K562 (cell line): ENCODE measurements around the gene TFB2M. TPM values are rescaled to one million over a fixed set of nuclear protein-coding genes. Genes with fewer than 3 reads are reported as not detected.

Source experiments
- ARNT ChIP-seq, 2 experiments: fragments of 450-650 bp; IDR thresholded peaks; 2 replicates each; pipeline ENCODE4 v1.6.1; 2016; ENCODE audit warnings: mild to moderate bottlenecking in 1 of 2
- ATF1 ChIP-seq, 2 experiments: fragments of 450-650 bp in 1 of 2; IDR thresholded peaks; 2 replicates each; pipeline ENCODE4 v1.6.1; 2016; ENCODE audit warnings: missing compliant biosample characterization in 1 of 2, missing genetic modification characterization in 1 of 2
- CTBP1 ChIP-seq: fragments of 450-650 bp; IDR thresholded peaks from 2 replicates; pipeline ENCODE4 v1.6.1; 2016; ENCODE audit warnings: borderline replicate concordance
- ETV6 ChIP-seq, 3 experiments: fragments of 150-350 bp in 1 of 3; sonication (generic) in 1 of 3; formaldehyde crosslinking in 1 of 3; IDR thresholded peaks; 2 replicates each; pipeline versions ENCODE4 v1.6.1 to v1.8.0; 2014 to 2022; ENCODE audit warnings: borderline replicate concordance in 2 of 3, low read depth in 2 of 3, antibody characterized with exemption in 1 of 3, low read length in 1 of 3, mild to moderate bottlenecking in 1 of 3, missing genetic modification reagents in 1 of 3
- GABPA ChIP-seq: fragments of 200-800 bp; sonication (Bioruptor generic); conservative IDR thresholded peaks from 2 replicates; pipeline ENCODE4 v1.6.1; 2016; ENCODE audit warnings: low read depth, missing genetic modification characterization, missing compliant biosample characterization
- HNRNPH1 ChIP-seq: fragments of 200-400 bp; formaldehyde crosslinking; optimal IDR thresholded peaks from 2 replicates; pipeline ENCODE3; 2017; ENCODE audit warnings: low read depth, mild to moderate bottlenecking, low read length, moderate library complexity
- SIX5 ChIP-seq, 2 experiments: IDR thresholded peaks; 2 replicates each; pipeline ENCODE4 v1.6.1; 2011; ENCODE audit warnings: low read length in 2 of 2, borderline replicate concordance in 1 of 2, low read depth in 1 of 2, mild to moderate bottlenecking in 1 of 2, moderate library complexity in 1 of 2; ENCODE audit not compliant: insufficient read depth in 1 of 2
- SMARCA5 ChIP-seq: fragments of 450-650 bp; IDR thresholded peaks from 2 replicates; pipeline ENCODE4 v1.6.1; 2016
- SRF ChIP-seq, 2 experiments: fragments of 250-450, 450-650 bp in 1 of 2; sonication (Bioruptor Pico) in 1 of 2; sonication (generic) in 1 of 2; formaldehyde crosslinking; IDR thresholded peaks; 2 replicates each; pipeline versions ENCODE4 v1.5.0 to v1.5.1; 2020 to 2022; ENCODE audit warnings: mild to moderate bottlenecking in 1 of 2, missing genetic modification reagents in 1 of 2
- SRSF3 ChIP-seq: fragments of 200-400 bp; formaldehyde crosslinking; IDR thresholded peaks from 2 replicates; pipeline ENCODE4 v1.6.1; 2016; ENCODE audit warnings: mild to moderate bottlenecking, low read length, moderate library complexity; ENCODE audit not compliant: insufficient read depth
- TRIM28 ChIP-seq: fragments of 450-650 bp; IDR thresholded peaks from 2 replicates; pipeline ENCODE4 v1.6.1; 2017
- ZNF23 ChIP-seq: fragments of 250-450 bp; sonication (Bioruptor Pico); IDR thresholded peaks from 2 replicates; pipeline ENCODE4 v1.4.0; 2020; ENCODE audit warnings: mild to moderate bottlenecking
- polyA plus RNA-seq, 8 experiments: library from polyadenylated mRNA; depleted of rRNA in 4 of 8; stranded (reverse) in 5 of 8; unstranded in 3 of 8; fragments of >200 nt; fragmentation: Nextera tagmentation in 2 of 8; fragmentation: Illumina TruSeq in 1 of 8; extraction: Ambion mirVana in 2 of 8; extraction: Trizol in 1 of 8; gene quantifications; 2 replicates each; pipeline versions ENCODE4 v1.2.1 to v1.2.3, GENCODE V29; 2011 to 2014; ENCODE audit warnings: inconsistent platforms in 1 of 8, missing spikeins in 1 of 8
- total RNA-seq, 7 experiments: library from RNA; depleted of rRNA in 6 of 7; stranded (reverse); fragments of >200 nt in 6 of 7; fragmentation: Illumina TruSeq in 2 of 7; extraction: Trizol in 2 of 7; gene quantifications; 2 replicates each; pipeline versions ENCODE4 v1.2.1 to v1.2.3, GENCODE V29; 2011 to 2021; ENCODE audit warnings: low replicate concordance in 1 of 7
- TF ChIP-seq, protein P1 (sequence below): sonication (generic); formaldehyde crosslinking; IDR thresholded peaks from 2 replicates; pipeline ENCODE4 v1.8.0; 2023; ENCODE audit warnings: missing genetic modification reagents, mild to moderate bottlenecking, borderline replicate concordance
- TF ChIP-seq, protein P2 (sequence below): sonication (generic); formaldehyde crosslinking; IDR thresholded peaks from 2 replicates; pipeline ENCODE4 v1.8.1; 2023; ENCODE audit warnings: mild to moderate bottlenecking, missing genetic modification reagents
- TF ChIP-seq, protein P3 (sequence below): fragments of 450-650 bp; formaldehyde crosslinking; IDR thresholded peaks from 2 replicates; pipeline ENCODE4 v1.4.0; 2020; ENCODE audit warnings: mild to moderate bottlenecking, moderate library complexity

The TFB2M gene
- total and polyA plus RNA-seq, 9 of the 15 experiments (the other 6 are each of a cell fraction or from before 2014, with no cell fraction given): 55.1 to 162 (median 70.6) TPM

DNA sequence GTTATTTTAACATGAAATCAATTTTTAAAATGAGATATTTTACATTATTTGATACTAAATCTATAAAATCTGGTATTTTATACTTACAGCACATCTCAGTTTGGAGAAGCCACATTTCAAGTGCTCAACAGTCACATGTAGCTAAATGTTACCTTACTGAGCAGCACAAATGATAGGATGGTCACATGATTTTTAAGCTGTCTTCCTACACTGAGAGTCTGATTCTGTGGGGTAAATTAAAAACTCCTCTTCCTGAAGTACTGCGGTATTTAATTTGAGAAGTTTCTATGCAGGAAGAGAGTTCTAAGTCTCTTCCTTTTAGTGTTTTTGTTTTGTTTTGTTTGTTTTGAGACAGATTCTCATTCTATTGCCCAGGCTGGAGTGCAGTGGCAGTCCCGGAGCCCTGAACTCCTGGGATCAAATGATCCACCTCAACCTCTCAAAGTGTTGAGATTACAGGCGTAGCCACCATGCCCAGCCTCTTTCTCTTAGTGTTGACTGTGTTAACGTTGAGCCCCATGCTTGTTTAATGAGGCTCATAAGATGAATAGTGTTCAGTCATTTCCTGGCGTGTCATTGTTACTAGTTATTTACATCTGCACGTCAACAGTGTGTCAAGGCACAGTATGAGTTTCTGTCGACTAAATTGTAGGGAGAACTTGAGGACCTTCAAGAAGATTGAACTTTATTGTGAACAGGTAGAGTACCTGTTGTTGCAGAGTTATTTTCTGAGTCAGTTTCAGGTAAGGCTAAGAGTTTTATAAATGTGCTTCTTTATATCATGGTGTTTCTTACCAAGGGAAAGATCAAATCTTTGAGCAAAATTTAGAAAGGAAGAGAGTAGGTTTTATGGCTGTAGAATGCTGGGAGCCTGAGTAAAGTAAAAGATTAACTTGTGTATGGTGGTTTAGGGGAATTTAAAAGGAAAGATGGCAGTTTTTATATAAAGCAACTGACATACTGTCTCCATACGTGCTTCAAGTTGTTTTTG, 3.5 kb upstream of the TFB2M start (continued):
- 0 out of 2 replicates have a peak, but pooled peaks have one; percentile 34 for TF ChIP-seq SMARCA5
- TF ChIP-seq CTBP1: 0 out of 2 replicates have a peak, but pooled peaks have one; percentile 15
- TF ChIP-seq ZNF23: no peak
- TF ChIP-seq, protein P1, sequence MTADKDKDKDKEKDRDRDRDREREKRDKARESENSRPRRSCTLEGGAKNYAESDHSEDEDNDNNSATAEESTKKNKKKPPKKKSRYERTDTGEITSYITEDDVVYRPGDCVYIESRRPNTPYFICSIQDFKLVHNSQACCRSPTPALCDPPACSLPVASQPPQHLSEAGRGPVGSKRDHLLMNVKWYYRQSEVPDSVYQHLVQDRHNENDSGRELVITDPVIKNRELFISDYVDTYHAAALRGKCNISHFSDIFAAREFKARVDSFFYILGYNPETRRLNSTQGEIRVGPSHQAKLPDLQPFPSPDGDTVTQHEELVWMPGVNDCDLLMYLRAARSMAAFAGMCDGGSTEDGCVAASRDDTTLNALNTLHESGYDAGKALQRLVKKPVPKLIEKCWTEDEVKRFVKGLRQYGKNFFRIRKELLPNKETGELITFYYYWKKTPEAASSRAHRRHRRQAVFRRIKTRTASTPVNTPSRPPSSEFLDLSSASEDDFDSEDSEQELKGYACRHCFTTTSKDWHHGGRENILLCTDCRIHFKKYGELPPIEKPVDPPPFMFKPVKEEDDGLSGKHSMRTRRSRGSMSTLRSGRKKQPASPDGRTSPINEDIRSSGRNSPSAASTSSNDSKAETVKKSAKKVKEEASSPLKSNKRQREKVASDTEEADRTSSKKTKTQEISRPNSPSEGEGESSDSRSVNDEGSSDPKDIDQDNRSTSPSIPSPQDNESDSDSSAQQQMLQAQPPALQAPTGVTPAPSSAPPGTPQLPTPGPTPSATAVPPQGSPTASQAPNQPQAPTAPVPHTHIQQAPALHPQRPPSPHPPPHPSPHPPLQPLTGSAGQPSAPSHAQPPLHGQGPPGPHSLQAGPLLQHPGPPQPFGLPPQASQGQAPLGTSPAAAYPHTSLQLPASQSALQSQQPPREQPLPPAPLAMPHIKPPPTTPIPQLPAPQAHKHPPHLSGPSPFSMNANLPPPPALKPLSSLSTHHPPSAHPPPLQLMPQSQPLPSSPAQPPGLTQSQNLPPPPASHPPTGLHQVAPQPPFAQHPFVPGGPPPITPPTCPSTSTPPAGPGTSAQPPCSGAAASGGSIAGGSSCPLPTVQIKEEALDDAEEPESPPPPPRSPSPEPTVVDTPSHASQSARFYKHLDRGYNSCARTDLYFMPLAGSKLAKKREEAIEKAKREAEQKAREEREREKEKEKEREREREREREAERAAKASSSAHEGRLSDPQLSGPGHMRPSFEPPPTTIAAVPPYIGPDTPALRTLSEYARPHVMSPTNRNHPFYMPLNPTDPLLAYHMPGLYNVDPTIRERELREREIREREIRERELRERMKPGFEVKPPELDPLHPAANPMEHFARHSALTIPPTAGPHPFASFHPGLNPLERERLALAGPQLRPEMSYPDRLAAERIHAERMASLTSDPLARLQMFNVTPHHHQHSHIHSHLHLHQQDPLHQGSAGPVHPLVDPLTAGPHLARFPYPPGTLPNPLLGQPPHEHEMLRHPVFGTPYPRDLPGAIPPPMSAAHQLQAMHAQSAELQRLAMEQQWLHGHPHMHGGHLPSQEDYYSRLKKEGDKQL: no peak
- no peak for TF ChIP-seq SRSF3
- TF ChIP-seq, protein P2, sequence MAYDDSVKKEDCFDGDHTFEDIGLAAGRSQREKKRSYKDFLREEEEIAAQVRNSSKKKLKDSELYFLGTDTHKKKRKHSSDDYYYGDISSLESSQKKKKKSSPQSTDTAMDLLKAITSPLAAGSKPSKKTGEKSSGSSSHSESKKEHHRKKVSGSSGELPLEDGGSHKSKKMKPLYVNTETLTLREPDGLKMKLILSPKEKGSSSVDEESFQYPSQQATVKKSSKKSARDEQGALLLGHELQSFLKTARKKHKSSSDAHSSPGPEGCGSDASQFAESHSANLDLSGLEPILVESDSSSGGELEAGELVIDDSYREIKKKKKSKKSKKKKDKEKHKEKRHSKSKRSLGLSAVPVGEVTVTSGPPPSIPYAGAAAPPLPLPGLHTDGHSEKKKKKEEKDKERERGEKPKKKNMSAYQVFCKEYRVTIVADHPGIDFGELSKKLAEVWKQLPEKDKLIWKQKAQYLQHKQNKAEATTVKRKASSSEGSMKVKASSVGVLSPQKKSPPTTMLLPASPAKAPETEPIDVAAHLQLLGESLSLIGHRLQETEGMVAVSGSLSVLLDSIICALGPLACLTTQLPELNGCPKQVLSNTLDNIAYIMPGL (CRISPR knock-in tag): no peak
- TF ChIP-seq ATF1 (CRISPR knock-in tag; IDR thresholded peaks at IDR 0.05): no peak
- peak; percentile 63 for TF ChIP-seq ATF1 (tag; IDR thresholded peaks at IDR 0.05)
- no peak for TF ChIP-seq ARNT (IDR thresholded peaks at IDR 0.05)
- TF ChIP-seq ETV6 (IDR thresholded peaks at IDR 0.05; ENCODE audit: borderline replicate concordance in 1 of 2, low read depth in 2 of 2, low read length in 1 of 2): no peak
- TF ChIP-seq ETV6 (CRISPR knock-in tag; IDR thresholded peaks at IDR 0.05; ENCODE audit: borderline replicate concordance): no peak
- no peak for TF ChIP-seq SRF (CRISPR knock-in tag; IDR thresholded peaks at IDR 0.05)
- TF ChIP-seq GABPA (tag): peak; percentile 50; the same call in 1 of the 2 replicates
- 0 out of 2 replicates have a peak, but pooled peaks have one; percentile 51 for TF ChIP-seq TRIM28
- no peak for TF ChIP-seq HNRNPH1
- TF ChIP-seq, protein P3, sequence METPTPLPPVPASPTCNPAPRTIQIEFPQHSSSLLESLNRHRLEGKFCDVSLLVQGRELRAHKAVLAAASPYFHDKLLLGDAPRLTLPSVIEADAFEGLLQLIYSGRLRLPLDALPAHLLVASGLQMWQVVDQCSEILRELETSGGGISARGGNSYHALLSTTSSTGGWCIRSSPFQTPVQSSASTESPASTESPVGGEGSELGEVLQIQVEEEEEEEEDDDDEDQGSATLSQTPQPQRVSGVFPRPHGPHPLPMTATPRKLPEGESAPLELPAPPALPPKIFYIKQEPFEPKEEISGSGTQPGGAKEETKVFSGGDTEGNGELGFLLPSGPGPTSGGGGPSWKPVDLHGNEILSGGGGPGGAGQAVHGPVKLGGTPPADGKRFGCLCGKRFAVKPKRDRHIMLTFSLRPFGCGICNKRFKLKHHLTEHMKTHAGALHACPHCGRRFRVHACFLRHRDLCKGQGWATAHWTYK (CRISPR knock-in tag): no peak
- no peak for TF ChIP-seq SIX5 (IDR thresholded peaks at IDR 0.05; ENCODE audit: borderline replicate concordance in 1 of 2, insufficient read depth in 1 of 2, low read depth in 1 of 2, low read length in 2 of 2)
